Activated CD8-positive, alpha-beta memory T cell treated with anti-CD3 and anti-CD28 coated beads, Interleukin-2, amount 50 U/mL, for 1 hour (primary cell): ENCODE results near the gene FALEC.
"Not testable (repeated sequence)": the region's sequence is repeated elsewhere in the genome, so short reads cannot be mapped to it uniquely, and the experiment has no call there.

Source experiments
- DNase-seq: peaks from one replicate; pipeline ENCODE4 v3.0.0-alpha.2; 2020; ENCODE audit errors: extremely low read depth

FALEC gene

GRCh38 chr1:150574260-150575071, 58.9 kb downstream of the FALEC start:
- DNase-seq = no peak

- no peak for DNase-seq
Measured at GRCh38 chr1:150575072-150575489, 59.5 kb downstream of the FALEC start.

GRCh38 chr1:150575518-150576366, 60.2 kb downstream of the FALEC start:
- no peak for DNase-seq

GRCh38 chr1:150576367-150576711, 60.8 kb downstream of the FALEC start:
- no peak for DNase-seq

- no peak for DNase-seq
Measured at GRCh38 chr1:150576794-150577556, 61.4 kb downstream of the FALEC start.

DNA sequence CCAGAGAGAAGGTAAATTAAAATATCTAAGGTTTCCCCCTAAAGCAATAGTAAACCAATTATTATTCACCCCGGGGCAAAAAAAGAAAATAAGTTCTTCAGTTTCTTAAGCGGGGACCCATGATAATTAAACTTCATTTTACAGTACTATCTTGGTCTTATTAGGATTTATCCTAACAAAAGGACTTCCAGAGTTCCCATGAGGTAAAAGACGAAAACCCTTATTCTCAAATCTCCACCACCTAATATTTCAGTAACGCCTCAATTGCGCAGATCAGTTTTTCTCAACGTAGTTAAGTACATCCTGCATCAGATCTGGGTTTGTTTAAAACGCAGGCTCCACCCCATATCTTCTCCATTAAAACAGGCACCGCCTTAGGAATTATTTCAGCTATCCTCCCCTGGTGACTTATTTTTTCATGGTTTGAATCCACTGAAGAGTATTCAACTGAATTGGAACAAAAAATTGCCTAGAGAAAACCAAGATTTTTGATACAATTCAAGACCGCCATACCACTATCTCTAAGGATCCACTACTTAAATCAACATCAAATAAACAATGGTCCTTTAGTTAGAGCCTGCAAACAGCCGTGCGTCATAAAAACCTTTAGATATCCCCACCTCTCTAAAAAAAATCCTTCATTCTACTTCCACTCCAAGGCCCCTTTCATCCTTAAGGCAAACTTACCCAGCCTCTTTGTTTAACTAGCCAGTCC, 62.2 kb downstream of the FALEC start:
- DNase-seq = no peak

- no peak for DNase-seq
Measured at GRCh38 chr1:150578272-150579109, 62.9 kb downstream of the FALEC start.

DNA sequence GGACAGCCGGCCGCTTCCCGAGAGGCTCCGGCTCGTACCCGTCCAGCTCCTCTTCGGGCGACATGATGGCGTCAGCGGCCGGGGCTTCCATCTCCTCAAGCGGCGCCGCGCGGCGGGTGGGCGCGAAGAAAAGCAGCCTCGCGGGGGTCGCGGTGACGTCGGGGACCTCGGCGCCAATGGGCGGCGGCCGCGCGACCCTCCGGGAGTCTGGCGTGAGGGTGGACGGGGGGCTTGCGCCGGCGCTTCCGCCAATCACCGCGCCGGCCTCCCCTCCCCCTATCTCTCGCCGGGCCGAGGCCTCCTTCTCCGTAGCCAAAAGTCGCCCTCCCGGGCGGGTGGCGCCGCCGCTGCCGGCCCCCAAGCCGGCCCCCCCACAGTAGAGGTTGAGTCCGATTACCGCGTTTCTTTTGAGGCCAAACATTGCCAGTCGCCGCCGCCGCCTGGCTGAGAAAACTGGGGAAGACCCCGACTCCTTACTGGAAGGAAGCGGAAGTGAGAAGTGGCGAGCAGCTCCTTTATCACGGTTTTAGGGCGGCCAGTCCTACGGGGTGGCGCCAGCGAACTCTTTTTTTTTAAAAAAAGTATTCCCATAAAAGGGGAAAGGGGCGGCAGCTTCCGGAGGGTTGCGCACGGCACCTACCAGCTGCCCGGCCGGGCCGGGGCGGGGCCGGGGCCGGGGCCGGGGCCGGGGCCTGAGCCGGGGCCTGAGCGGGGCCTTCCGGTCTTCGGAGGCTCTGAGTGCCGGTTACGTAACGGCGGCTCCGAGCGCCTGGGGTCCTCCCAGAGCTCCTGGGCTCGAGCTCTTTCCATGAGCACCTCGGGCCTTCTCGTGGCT, 63.8 kb downstream of the FALEC start, which contains the start of gene MCL1:
TSS of gene MCL1 (minus strand) at position 501 of the 835 bp plus-strand sequence. CDS start at position 421, 80 bp downstream.
- DNase-seq = peak; percentile 79

- DNase-seq = no peak
Measured at GRCh38 chr1:150579945-150580642, 64.5 kb downstream of the FALEC start.

DNA sequence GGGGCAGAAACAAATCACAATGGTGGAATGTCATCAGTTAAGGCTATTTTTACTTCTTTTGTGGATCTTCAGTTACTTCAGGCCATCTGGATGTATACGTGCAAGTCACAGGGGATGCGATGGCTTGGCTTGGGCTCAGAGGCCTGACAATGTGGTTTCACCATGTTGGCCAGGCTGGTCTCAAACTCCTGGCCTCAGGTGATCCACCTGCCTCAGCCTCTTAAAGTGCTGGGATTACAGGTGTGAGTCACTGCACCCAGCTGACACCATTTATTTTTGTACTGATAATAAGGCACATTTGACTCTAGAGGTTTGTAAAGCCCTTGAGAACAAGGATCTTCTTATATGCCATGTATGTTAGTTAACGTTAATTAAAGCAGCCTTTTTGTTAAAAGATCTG, 65.4 kb downstream of the FALEC start:
- DNase-seq = not testable (repeated sequence)

DNA sequence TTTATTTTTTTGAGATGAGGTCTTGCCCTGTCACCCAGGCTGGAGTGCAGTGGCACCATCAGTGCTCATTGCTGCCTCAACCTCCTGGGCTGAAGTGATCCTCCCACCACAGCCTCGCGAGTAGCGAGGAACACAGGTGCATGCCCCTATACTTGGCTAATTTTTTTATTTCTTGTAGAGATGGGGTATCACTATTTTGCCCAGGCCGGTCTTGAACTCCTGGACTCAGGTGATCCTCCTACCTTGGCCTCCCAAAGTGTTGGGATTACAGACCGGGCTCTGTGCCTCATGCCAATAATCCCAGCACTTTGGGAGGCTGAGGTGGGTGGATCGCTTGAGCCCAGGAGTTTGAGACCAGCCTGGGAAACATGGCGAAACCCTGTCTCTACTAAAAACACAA, 65.9 kb downstream of the FALEC start:
- DNase-seq = not testable (repeated sequence)

GRCh38 chr1:150581962-150582361, 66.4 kb downstream of the FALEC start:
- not testable (repeated sequence) for DNase-seq

GRCh38 chr1:150582371-150582770, 66.8 kb downstream of the FALEC start:
- DNase-seq = no peak
